Keratinocyte (primary cell): ENCODE measurements around the gene GNAS-AS1. TPM values are rescaled to one million over a fixed set of nuclear protein-coding genes. Genes with fewer than 3 reads are reported as not detected.

Experiments used
- DNase-seq: peaks from one replicate; pipeline ENCODE4 v3.0.0-alpha.2; 2011; ENCODE audit warnings: low read depth, missing footprints, low spot score
- FAIRE-seq: peaks from 2 replicates; lab custom pipeline; 2011; peaks lifted over from hg19 to GRCh38; lab: Jason Lieb, UNC
- H2AFZ ChIP-seq: 2 replicates; pipeline ENCODE4 v1.6.0; 2012; ENCODE audit warnings: low read length, control low read depth, inconsistent platforms; ENCODE audit not compliant: control insufficient read depth
- H3K27ac ChIP-seq: 2 replicates; pipeline ENCODE4 v1.5.1; 2011; ENCODE audit warnings: low read length; ENCODE audit not compliant: control insufficient read depth, insufficient read depth
- H3K27me3 ChIP-seq: 3 replicates; pipeline ENCODE4 v1.6.0; 2011; ENCODE audit warnings: low read length; ENCODE audit not compliant: control insufficient read depth, insufficient read depth; ENCODE audit errors: extremely low read depth
- H3K36me3 ChIP-seq, 2 experiments: 2 replicates in 1 of 2; 3 replicates in 1 of 2; pipeline ENCODE4 v1.5.1; 2011; ENCODE audit warnings: low read length in 2 of 2, mild to moderate bottlenecking in 1 of 2; ENCODE audit not compliant: control insufficient read depth in 2 of 2, insufficient read depth in 2 of 2; ENCODE audit errors: extremely low read depth in 1 of 2
- H3K4me1 ChIP-seq: 3 replicates; pipeline ENCODE4 v1.5.1; 2011; ENCODE audit warnings: low read length; ENCODE audit not compliant: control insufficient read depth, insufficient read depth; ENCODE audit errors: extremely low read depth
- H3K4me2 ChIP-seq: 3 replicates; pipeline ENCODE4 v1.6.0; 2011; ENCODE audit warnings: low read depth, low read length; ENCODE audit not compliant: control insufficient read depth, insufficient read depth; ENCODE audit errors: extremely low read depth
- H3K4me3 ChIP-seq, 3 experiments: fragments of 200-600 bp in 1 of 3; sonication (generic) in 1 of 3; 2 replicates in 2 of 3; 3 replicates in 1 of 3; pipeline ENCODE4 v1.5.1; 2011 to 2016; ENCODE audit warnings: low read length in 3 of 3, mild to moderate bottlenecking in 3 of 3, control low read depth in 2 of 3, inconsistent platforms in 1 of 3, low read depth in 1 of 3, mixed read lengths in 1 of 3, mixed run types in 1 of 3, moderate library complexity in 1 of 3; ENCODE audit not compliant: control insufficient read depth in 2 of 3, insufficient read depth in 2 of 3; ENCODE audit errors: extremely low read depth in 1 of 3
- H3K79me2 ChIP-seq: 2 replicates; pipeline ENCODE4 v1.6.0; 2012; ENCODE audit warnings: low read length; ENCODE audit not compliant: control insufficient read depth, insufficient read depth
- H3K9ac ChIP-seq: 3 replicates; pipeline ENCODE4 v1.6.0; 2011; ENCODE audit warnings: low read length; ENCODE audit not compliant: control insufficient read depth, insufficient read depth; ENCODE audit errors: extremely low read depth
- H3K9me1 ChIP-seq: 3 replicates; pipeline ENCODE4 v1.6.0; 2011; ENCODE audit warnings: low read length; ENCODE audit not compliant: control insufficient read depth, insufficient read depth; ENCODE audit errors: extremely low read depth
- H3K9me3 ChIP-seq: 2 replicates; pipeline ENCODE4 v1.5.1; 2012; ENCODE audit warnings: low read depth, low read length; ENCODE audit not compliant: control insufficient read depth
- H4K20me1 ChIP-seq: 3 replicates; pipeline ENCODE4 v1.6.0; 2011; ENCODE audit warnings: low read length; ENCODE audit not compliant: control insufficient read depth, insufficient read depth; ENCODE audit errors: extremely low read depth
- CTCF ChIP-seq, 3 experiments: IDR thresholded peaks in 1 of 3; conservative IDR thresholded peaks in 1 of 3; optimal IDR thresholded peaks in 1 of 3; 2 replicates in 2 of 3; 3 replicates in 1 of 3; pipeline versions ENCODE3 to v1.5.1; 2011; ENCODE audit warnings: low read length in 3 of 3, mild to moderate bottlenecking in 3 of 3, moderate library complexity in 2 of 3, control low read depth in 1 of 3, inconsistent platforms in 1 of 3; ENCODE audit not compliant: insufficient read depth in 2 of 3; ENCODE audit errors: extremely low read depth in 1 of 3
- EZH2 ChIP-seq: IDR thresholded peaks from one replicate; pipeline ENCODE4 v1.6.1; 2012; ENCODE audit warnings: inconsistent platforms, mild to moderate bottlenecking, low read length, moderate library complexity
- dilution Hi-C: fragments of 300-500 bp; cut with MboI; formaldehyde crosslinking; loops from one replicate; pipeline ENCODE4 v1.7.0; 2020; ENCODE audit warnings: low sequenced_read_pairs; ENCODE audit not compliant: extremely low pct_ligation_motif_present
- polyA plus RNA-seq, 5 experiments: library from polyadenylated mRNA; depleted of rRNA in 3 of 5; stranded (reverse) in 3 of 5; stranded (forward) in 1 of 5; unstranded in 1 of 5; fragments of >200 nt; gene quantifications; 1 replicate in 1 of 5; 2 replicates in 3 of 5; 3 replicates in 1 of 5; pipeline versions ENCODE4 v1.2.1 to v1.2.3, GENCODE V29; 2011 to 2012; ENCODE audit warnings: missing spikeins in 2 of 5, low read depth in 1 of 5, low replicate concordance in 1 of 5

The GNAS-AS1 gene
- polyA plus RNA-seq, 1 donor (not counting 4 experiments of a cell fraction or from before 2014, with no cell fraction given), result 0.31 TPM

GRCh38 chr20:58888521-58889333, 38.0 kb upstream of the GNAS-AS1 start:
- peaks cover 25% of the 10 kb centered on the region for H3K79me2 ChIP-seq
- DNase-seq (no peak), FAIRE-seq (no peak)
- dilution Hi-C loops, result no loop called here
- TF ChIP-seq EZH2, result no peak
- TF ChIP-seq CTCF (optimal IDR thresholded peaks at IDR 0.05 in 1 of 3, IDR thresholded peaks at IDR 0.05 in 1 of 3, conservative IDR thresholded peaks at IDR 0.05 in 1 of 3; ENCODE audit: extremely low read depth in 1 of 3, insufficient read depth in 2 of 3, low read length in 3 of 3), result no peak
- no peaks in the 10 kb centered on the region for H4K20me1 ChIP-seq
- peak overlapping the region; percentile 65 to 75 (median 66) for H3K4me3 ChIP-seq
- H3K36me3 ChIP-seq, result no peaks in the 10 kb centered on the region
- no peaks in the 10 kb centered on the region for H3K27me3 ChIP-seq
- H3K4me2 ChIP-seq, result peak overlapping the region; percentile 69
- peak overlapping the region; percentile 60 for H3K27ac ChIP-seq
- peaks cover 7% of the 10 kb centered on the region for H3K4me1 ChIP-seq
- peak overlapping the region; percentile 70 for H2AFZ ChIP-seq
- H3K9me3 ChIP-seq, result no peaks in the 10 kb centered on the region
- peak overlapping the region; percentile 75 for H3K9ac ChIP-seq
- no peaks in the 10 kb centered on the region for H3K9me1 ChIP-seq

- no peak for DNase-seq
- Histone ChIP-seq H3K9me1 (no peaks in the 10 kb centered on the region), H3K9me3 (no peaks in the 10 kb centered on the region), H3K27me3 (peaks cover 6% of the 10 kb centered on the region), H4K20me1 (no peaks in the 10 kb centered on the region), H3K9ac (peak overlapping the region; percentile 75), H3K4me1 (peaks cover 5% of the 10 kb centered on the region), H3K27ac (peak overlapping the region; percentile 60), H3K79me2 (peaks cover 19% of the 10 kb centered on the region), H3K36me3 (no peaks in the 10 kb centered on the region), H3K4me3 (peak overlapping the region; percentile 65 to 75 (median 66)), H2AFZ (peak overlapping the region; percentile 70), H3K4me2 (peak overlapping the region; percentile 69)
- TF ChIP-seq CTCF (optimal IDR thresholded peaks at IDR 0.05 in 1 of 3, IDR thresholded peaks at IDR 0.05 in 1 of 3, conservative IDR thresholded peaks at IDR 0.05 in 1 of 3; ENCODE audit: extremely low read depth in 1 of 3, insufficient read depth in 2 of 3, low read length in 3 of 3) (no peak), EZH2 (no peak)
- dilution Hi-C loops, result no loop called here
- FAIRE-seq, result no peak
Measured at GRCh38 chr20:58888103-58888502, 37.4 kb upstream of the GNAS-AS1 start.
